ENCODE data around the gene PISD. TPM values are rescaled to one million over a fixed set of nuclear protein-coding genes. Genes with fewer than 3 reads are reported as not detected.
"Not testable (repeated sequence)": the region's sequence is repeated elsewhere in the genome, so short reads cannot be mapped to it uniquely, and the experiment has no call there.

The PISD gene
- total and polyA plus RNA-seq, 2 experiments from 2014 or later: 31.2 to 39.6 TPM

DNA sequence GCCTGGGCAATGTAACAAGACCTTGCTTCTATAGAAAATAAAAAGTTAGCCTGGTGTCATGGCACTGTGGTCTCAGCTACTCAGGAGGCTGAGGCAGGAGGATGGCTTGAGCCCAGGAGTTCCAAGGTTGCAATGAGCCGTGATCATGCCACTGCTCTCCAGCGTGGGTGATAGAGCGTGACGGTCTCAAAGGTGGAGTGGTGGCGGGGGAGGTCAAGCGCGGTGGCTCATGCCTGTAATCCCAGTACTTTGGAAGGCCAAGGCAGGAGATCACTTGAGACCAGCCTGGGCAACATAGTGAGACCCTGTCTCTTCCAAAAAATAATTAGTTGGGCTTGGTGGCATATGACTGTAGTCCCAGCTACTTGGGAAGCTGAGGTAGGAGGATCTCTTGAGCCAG, 16.7 kb upstream of the PISD start:
- DNase-seq (ENCODE audit: low read depth in 1 of 2, low spot score in 1 of 2): no peak
- H3K36me3 ChIP-seq: no peaks in the 10 kb centered on the region
- H3K4me3 ChIP-seq: no peak overlapping the region
- H3K9me3 ChIP-seq (ENCODE audit: low read depth): no peaks in the 10 kb centered on the region
- no peak overlapping the region for H3K27ac ChIP-seq
- H3K4me1 ChIP-seq (ENCODE audit: low read depth): no peaks in the 10 kb centered on the region
- TF ChIP-seq, protein P1, sequence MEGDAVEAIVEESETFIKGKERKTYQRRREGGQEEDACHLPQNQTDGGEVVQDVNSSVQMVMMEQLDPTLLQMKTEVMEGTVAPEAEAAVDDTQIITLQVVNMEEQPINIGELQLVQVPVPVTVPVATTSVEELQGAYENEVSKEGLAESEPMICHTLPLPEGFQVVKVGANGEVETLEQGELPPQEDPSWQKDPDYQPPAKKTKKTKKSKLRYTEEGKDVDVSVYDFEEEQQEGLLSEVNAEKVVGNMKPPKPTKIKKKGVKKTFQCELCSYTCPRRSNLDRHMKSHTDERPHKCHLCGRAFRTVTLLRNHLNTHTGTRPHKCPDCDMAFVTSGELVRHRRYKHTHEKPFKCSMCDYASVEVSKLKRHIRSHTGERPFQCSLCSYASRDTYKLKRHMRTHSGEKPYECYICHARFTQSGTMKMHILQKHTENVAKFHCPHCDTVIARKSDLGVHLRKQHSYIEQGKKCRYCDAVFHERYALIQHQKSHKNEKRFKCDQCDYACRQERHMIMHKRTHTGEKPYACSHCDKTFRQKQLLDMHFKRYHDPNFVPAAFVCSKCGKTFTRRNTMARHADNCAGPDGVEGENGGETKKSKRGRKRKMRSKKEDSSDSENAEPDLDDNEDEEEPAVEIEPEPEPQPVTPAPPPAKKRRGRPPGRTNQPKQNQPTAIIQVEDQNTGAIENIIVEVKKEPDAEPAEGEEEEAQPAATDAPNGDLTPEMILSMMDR (IDR thresholded peaks at IDR 0.05; ENCODE audit: low read depth, low read length): no peak
- H3K27me3 ChIP-seq: no peaks in the 10 kb centered on the region

GRCh38 chr22:31676700-31677099, 14.7 kb upstream of the PISD start:
- DNase-seq (ENCODE audit: low read depth in 1 of 2, low spot score in 1 of 2): peak; percentile 72 to 96
- TF ChIP-seq, protein P1 (IDR thresholded peaks at IDR 0.05; ENCODE audit: low read depth, low read length): no peak
- Histone ChIP-seq H3K4me3 (peak overlapping the region; percentile 22), H3K4me1 (ENCODE audit: low read depth) (no peaks in the 10 kb centered on the region), H3K36me3 (no peaks in the 10 kb centered on the region), H3K27me3 (no peaks in the 10 kb centered on the region), H3K9me3 (ENCODE audit: low read depth) (no peaks in the 10 kb centered on the region), H3K27ac (no peak overlapping the region)

DNA sequence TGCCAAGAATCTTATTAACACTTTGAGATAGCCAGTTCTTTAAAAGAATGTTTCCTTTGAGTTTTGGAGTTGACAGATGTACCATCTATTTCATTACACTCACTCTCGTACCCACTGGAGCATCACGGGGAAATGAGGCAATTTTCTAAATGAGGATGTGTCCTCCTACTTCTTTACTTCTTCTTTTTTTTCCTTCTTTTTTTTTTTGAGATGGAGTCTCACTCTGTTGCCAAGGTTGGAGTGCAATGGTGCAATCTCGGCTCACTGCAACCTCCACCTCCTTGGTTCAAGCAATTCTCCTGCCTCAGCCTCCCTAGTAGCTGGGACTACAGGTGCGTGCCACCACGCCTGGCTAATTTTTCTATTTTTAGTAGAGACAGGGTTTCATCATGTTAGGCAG, 12.2 kb upstream of the PISD start:
- H3K9me3 ChIP-seq (ENCODE audit: low read depth); H3K27ac ChIP-seq; DNase-seq (ENCODE audit: low read depth in 1 of 2, low spot score in 1 of 2); H3K4me3 ChIP-seq; H3K4me1 ChIP-seq (ENCODE audit: low read depth); H3K36me3 ChIP-seq; H3K27me3 ChIP-seq: not testable (repeated sequence)

DNA sequence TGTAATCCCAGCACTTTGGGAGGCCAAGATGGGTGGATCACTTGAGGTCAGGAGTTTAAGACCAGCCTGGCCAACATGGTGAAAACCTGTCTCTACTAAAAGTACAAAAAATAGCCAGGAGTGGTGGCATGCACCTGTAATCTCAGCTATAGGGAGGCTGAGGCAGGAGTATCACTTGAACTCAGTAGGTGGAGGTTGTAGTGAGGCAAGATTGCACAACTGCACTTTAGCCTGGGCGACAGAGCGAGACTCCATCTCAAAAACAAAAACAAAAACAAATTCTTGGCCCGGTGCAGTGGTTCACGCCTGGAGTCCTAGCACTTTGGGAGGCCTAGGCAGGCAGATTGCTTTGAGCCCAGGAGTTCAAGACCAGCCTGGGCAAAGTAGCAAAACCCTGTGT, 6.8 kb upstream of the PISD start:
- not testable (repeated sequence) for H3K27me3 ChIP-seq; H3K9me3 ChIP-seq (ENCODE audit: low read depth); DNase-seq (ENCODE audit: low read depth in 1 of 2, low spot score in 1 of 2); H3K4me1 ChIP-seq (ENCODE audit: low read depth); H3K4me3 ChIP-seq; H3K36me3 ChIP-seq; H3K27ac ChIP-seq

DNA sequence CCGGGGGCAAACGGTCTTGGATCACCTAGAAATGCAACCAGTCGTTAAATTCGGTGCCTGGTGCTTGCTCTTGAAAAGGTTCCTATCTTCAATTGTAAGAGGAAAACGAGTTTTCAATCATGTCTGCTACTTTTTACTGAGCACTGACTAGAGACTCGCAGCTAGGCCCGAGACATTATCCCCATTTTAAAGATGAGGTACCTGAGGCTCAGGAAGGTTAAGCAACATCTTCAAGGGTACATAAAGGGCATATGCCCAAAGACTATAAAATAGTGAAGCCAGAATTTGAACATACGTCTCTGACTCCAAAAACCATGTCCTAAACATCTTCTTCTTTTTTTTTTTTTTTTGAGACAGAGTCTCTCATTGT, 638 bp upstream of the PISD start:
- H3K27ac ChIP-seq: no peak overlapping the region

DNA sequence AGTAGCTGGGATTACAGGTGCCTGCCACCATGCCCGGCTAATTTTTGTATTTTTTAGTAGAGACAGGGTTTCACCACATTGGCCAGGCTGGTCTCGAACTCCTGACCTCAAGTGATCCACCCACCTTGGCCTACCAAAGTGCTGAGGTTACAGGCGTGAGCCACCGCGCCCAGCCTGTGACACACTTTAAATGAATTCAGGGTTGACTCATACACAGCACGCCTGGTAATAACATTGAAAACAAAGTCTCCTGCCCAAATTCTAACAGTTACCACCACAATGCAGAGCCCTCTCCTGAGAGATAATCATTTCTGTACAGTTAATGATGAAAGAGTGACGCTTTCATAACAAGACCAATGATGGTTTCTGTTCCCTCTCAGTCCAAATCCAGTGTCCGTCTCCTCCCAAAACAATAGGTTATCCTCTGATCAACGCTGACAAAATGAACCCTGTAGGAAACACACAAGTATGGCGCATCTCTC, 1.1 kb downstream of the PISD start:
- not testable (repeated sequence) for H3K4me1 ChIP-seq (ENCODE audit: low read depth); H3K9me3 ChIP-seq (ENCODE audit: low read depth); H3K36me3 ChIP-seq; H3K27ac ChIP-seq; H3K27me3 ChIP-seq
- DNase-seq (ENCODE audit: low read depth in 1 of 2, low spot score in 1 of 2): peak in 1 of 2 donors; percentile 56
- H3K4me3 ChIP-seq: peak overlapping the region; percentile 77

More for the DNA sequence above, 638 bp upstream of the PISD start:
- TF ChIP-seq, protein P1 (IDR thresholded peaks at IDR 0.05; ENCODE audit: low read depth, low read length): no peak
- no peak for DNase-seq (ENCODE audit: low read depth in 1 of 2, low spot score in 1 of 2)
- Histone ChIP-seq H3K27me3 (no peaks in the 10 kb centered on the region), H3K36me3 (no peaks in the 10 kb centered on the region), H3K9me3 (ENCODE audit: low read depth) (no peaks in the 10 kb centered on the region), H3K4me3 (peak overlapping the region; percentile 77), H3K4me1 (ENCODE audit: low read depth) (no peaks in the 10 kb centered on the region)

- DNase-seq (ENCODE audit: low read depth in 1 of 2, low spot score in 1 of 2): no peak
- no peaks in the 10 kb centered on the region for H3K36me3 ChIP-seq
- H3K27me3 ChIP-seq: no peaks in the 10 kb centered on the region
- H3K9me3 ChIP-seq (ENCODE audit: low read depth): no peaks in the 10 kb centered on the region
- H3K27ac ChIP-seq: no peak overlapping the region
- no peak overlapping the region for H3K4me3 ChIP-seq
- TF ChIP-seq, protein P1 (IDR thresholded peaks at IDR 0.05; ENCODE audit: low read depth, low read length): no peak
- H3K4me1 ChIP-seq (ENCODE audit: low read depth): no peaks in the 10 kb centered on the region
These were observed 2.8 kb downstream of the PISD start for GRCh38 chr22:31659246-31659645.
